PFSK-1 (cell line): ENCODE results near the gene TM4SF20.

ENCODE experiments used
- FOXP2 ChIP-seq: optimal IDR thresholded peaks from 2 replicates; pipeline ENCODE3; 2011; ENCODE audit warnings: borderline replicate concordance, control low read depth, inconsistent platforms; ENCODE audit not compliant: insufficient read depth; ENCODE audit errors: extremely low read length, extremely low read depth
- POLR2AphosphoS5 ChIP-seq: IDR thresholded peaks from 2 replicates; pipeline ENCODE4 v1.6.1; 2012; ENCODE audit warnings: low read depth, mild to moderate bottlenecking, control low read depth, low read length, moderate library complexity
- REST ChIP-seq, 2 experiments: IDR thresholded peaks; 2 replicates each; pipeline versions ENCODE4 v1.6.1 to v1.8.0; 2011 to 2012; ENCODE audit warnings: low read depth in 2 of 2, low read length in 2 of 2, control low read depth in 1 of 2, inconsistent platforms in 1 of 2, mild to moderate bottlenecking in 1 of 2, moderate library complexity in 1 of 2; ENCODE audit not compliant: insufficient read depth in 1 of 2
- SIN3A ChIP-seq: IDR thresholded peaks from 2 replicates; pipeline ENCODE4 v1.6.1; 2012; ENCODE audit warnings: mild to moderate bottlenecking, low read length, moderate library complexity, borderline replicate concordance; ENCODE audit not compliant: insufficient read depth
- TAF1 ChIP-seq: IDR thresholded peaks from 2 replicates; pipeline ENCODE4 v1.6.1; 2012; ENCODE audit warnings: low read length, control low read depth, borderline replicate concordance; ENCODE audit not compliant: insufficient read depth

The TM4SF20 gene

GRCh38 chr2:227374158-227374557 lies 4.9 kb downstream of the TM4SF20 start:
- TF ChIP-seq SIN3A: no peak
- no peak for TF ChIP-seq POLR2AphosphoS5
- no peak for TF ChIP-seq FOXP2
- no peak for TF ChIP-seq REST (IDR thresholded peaks at IDR 0.05; ENCODE audit: insufficient read depth in 1 of 2, low read depth in 2 of 2, low read length in 2 of 2)
- no peak for TF ChIP-seq TAF1

- TF ChIP-seq REST (IDR thresholded peaks at IDR 0.05; ENCODE audit: insufficient read depth in 1 of 2, low read depth in 2 of 2, low read length in 2 of 2): no peak
Observed at GRCh38 chr2:227373389-227373788, 5.7 kb downstream of the TM4SF20 start.

GRCh38 chr2:227370791-227371312 lies 8.3 kb downstream of the TM4SF20 start:
- TF ChIP-seq TAF1 (no peak), FOXP2 (no peak), SIN3A (no peak), REST (IDR thresholded peaks at IDR 0.05; ENCODE audit: insufficient read depth in 1 of 2, low read depth in 2 of 2, low read length in 2 of 2) (no peak), POLR2AphosphoS5 (no peak)

- TF ChIP-seq POLR2AphosphoS5 (no peak), TAF1 (no peak), SIN3A (no peak), REST (IDR thresholded peaks at IDR 0.05; ENCODE audit: insufficient read depth in 1 of 2, low read depth in 2 of 2, low read length in 2 of 2) (no peak), FOXP2 (no peak)
Observed at GRCh38 chr2:227370092-227370491, 9.0 kb downstream of the TM4SF20 start.

GRCh38 chr2:227368574-227368973 lies 10.5 kb downstream of the TM4SF20 start:
- TF ChIP-seq TAF1 (no peak), POLR2AphosphoS5 (no peak), REST (IDR thresholded peaks at IDR 0.05; ENCODE audit: insufficient read depth in 1 of 2, low read depth in 2 of 2, low read length in 2 of 2) (no peak), SIN3A (no peak), FOXP2 (no peak)
